Caki2 (cell line): ENCODE measurements around the gene SMG6. TPM values are rescaled to one million over a fixed set of nuclear protein-coding genes. Genes with fewer than 3 reads are reported as not detected.

Experiments used
- DNase-seq: peaks from one replicate; pipeline ENCODE4 v3.0.0-alpha.2; 2015; ENCODE audit warnings: low read depth
- in situ Hi-C: cut with HindIII; loops from 2 replicates; pipeline ENCODE4 v1.10.0; 2016; ENCODE audit warnings: low sequenced_read_pairs, low pct_unique_long_range_greater_than_20kb, mixed read lengths
- total RNA-seq: library from RNA; depleted of rRNA; stranded (reverse); fragments of >200 nt; shearing (Covaris generic); gene quantifications from 2 replicates; pipeline ENCODE4 v1.2.3, GENCODE V29; 2014; ENCODE audit warnings: low replicate concordance

SMG6 gene
- total RNA-seq, 1 experiment from 2014 or later, result 5.8 TPM

DNA sequence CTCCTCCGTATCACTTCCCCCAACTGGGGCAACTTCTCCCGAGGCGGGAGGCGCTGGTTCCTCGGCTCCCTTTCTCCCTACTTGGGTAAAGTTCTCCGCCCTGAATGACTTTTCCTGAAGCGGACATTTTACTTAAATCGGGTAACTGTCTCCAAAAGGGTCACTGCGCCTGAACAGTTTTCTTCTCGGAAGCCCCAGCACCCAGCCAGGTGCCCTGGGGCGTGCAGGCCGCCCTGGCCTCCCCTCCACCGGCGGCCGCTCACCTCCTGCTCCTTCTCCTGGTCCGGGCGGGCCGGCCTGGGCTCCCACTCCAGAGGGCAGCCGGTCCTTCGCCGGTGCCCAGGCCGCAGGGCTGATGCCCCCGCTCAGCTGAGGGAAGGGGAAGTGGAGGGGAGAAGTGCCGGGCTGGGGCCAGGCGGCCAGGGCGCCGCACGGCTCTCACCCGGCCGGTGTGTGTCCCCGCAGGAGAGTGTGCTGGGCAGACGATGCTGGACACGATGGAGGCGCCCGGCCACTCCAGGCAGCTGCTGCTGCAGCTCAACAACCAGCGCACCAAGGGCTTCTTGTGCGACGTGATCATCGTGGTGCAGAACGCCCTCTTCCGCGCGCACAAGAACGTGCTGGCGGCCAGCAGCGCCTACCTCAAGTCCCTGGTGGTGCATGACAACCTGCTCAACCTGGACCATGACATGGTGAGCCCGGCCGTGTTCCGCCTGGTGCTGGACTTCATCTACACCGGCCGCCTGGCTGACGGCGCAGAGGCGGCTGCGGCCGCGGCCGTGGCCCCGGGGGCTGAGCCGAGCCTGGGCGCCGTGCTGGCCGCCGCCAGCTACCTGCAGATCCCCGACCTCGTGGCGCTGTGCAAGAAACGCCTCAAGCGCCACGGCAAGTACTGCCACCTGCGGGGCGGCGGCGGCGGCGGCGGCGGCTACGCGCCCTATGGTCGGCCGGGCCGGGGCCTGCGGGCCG is 247.1 kb downstream of the SMG6 start:
- in situ Hi-C loops, result no loop called here
- no peak for DNase-seq

- no peak for DNase-seq
- in situ Hi-C loops, result no loop called here
Observed at GRCh38 chr17:2055292-2056205, 248.0 kb downstream of the SMG6 start.

GRCh38 chr17:2054512-2055291 is 248.9 kb downstream of the SMG6 start, which contains the start of gene HIC1:
Gene HIC1 (plus strand): TSS chr17:2055103. CDS start chr17:2056691, 1,588 bp downstream.
- peak; percentile 50 for DNase-seq
- in situ Hi-C loops, result no loop called here

GRCh38 chr17:2054262-2054511 is 249.4 kb downstream of the SMG6 start:
- in situ Hi-C loops, result no loop called here

GRCh38 chr17:2053380-2054261 is 250.0 kb downstream of the SMG6 start:
- in situ Hi-C loops, result no loop called here
- DNase-seq, result peak; percentile 43

More at GRCh38 chr17:2054262-2054511, 249.4 kb downstream of the SMG6 start:
- peak; percentile 16 for DNase-seq

- in situ Hi-C loops, result no loop called here
- DNase-seq, result no peak
Observed at GRCh38 chr17:2051933-2052559, 251.5 kb downstream of the SMG6 start.

GRCh38 chr17:2051061-2051932 is 252.3 kb downstream of the SMG6 start:
- DNase-seq, result no peak
- in situ Hi-C loops, result no loop called here

- in situ Hi-C loops, result no loop called here
- peak; percentile 72 for DNase-seq
Observed at GRCh38 chr17:2050300-2051060, 253.1 kb downstream of the SMG6 start.

DNA sequence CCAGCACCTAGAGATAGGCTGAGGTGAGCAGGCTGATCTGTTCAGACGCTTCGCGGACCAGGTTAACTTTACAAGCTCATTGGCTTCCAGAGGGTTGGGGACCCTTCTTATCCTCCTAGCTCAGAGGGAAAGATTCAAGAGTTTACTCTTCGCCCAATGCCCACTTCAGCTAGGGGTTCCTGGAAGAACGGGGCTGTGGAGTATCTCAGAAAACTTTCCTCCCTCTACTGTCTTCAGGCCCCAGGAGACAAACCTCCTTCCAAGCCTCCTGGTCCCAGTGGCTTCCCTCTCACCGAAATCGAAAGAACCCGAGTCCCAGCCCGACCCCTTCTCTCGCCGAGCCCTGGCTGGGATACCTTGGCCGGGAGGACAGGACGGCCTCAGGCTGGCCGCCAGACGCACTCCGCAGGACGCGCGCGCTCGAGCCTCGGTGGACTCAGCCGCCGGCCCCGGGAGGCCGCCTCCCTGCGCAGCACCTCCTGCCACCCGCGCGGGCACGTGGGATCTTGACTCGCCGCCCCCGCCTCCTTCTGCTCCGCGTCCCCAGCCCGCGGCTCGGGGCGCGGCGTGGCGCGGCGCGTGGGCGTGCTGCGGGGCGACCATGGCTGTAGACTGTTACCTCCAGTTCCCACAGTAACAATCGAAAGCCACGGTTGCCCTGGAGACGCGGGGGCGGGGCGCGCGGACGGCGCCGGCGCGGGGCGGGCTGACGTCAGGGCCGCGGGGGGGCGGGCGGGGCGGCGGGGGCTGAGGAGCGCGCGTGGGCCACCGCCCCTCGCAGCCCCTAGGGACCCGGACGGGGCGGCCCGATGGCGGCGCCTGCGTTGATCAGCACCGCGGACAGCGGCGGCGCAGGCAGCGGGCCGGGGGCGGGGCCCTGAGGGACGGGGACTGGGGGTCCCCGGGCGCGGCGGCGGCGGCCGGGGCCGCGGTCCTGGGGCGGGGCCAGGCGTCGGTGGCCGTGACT is 254.0 kb downstream of the SMG6 start:
- in situ Hi-C loops, result no loop called here
- peak; percentile 73 for DNase-seq

GRCh38 chr17:2048805-2049204 is 254.8 kb downstream of the SMG6 start:
- in situ Hi-C loops, result no loop called here
- no peak for DNase-seq

DNA sequence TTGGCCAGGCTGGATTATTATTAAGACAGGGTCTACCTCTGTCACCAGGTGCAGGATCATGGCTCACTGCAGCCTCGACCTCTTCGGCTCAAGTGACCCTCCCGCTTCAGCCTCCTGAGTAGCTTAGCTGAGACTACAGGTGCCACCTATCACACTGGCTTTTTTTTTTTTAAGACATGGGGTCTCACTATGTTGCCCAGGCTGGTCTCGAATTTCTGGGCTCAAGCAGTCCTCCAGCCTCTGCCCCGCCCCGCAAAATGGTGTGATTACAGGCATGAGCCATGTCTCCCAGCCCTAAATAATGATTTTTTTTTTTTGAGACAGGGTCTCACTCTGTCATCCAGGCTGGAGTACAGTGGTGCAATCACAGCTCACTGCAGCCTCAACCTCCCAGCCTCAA is 256.0 kb downstream of the SMG6 start:
- DNase-seq, result no peak
- in situ Hi-C loops, result no loop called here

GRCh38 chr17:2044263-2044894 is 259.2 kb downstream of the SMG6 start:
- in situ Hi-C loops, result no loop called here
- no peak for DNase-seq

DNA sequence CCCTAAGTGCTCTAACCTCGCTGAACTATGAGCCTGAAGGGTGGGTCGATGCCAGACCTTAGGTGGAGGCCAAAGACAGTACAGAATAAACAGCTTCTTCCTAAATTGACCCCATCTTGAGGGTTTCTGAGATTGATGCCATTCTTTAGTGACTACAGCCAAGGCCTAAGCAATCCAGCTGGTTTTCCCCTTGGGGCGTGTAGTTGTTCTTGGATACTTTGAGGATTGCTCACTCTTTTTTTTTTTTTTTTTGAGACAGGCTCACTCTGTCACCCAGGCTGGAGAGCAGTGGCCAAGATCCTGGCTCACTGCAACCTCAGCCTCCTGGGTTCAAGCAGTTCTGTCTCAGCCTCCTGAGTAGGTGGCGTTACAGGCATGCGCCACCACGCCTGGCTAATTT is 259.8 kb downstream of the SMG6 start:
- DNase-seq, result peak; percentile 55
- in situ Hi-C loops, result no loop called here

DNA sequence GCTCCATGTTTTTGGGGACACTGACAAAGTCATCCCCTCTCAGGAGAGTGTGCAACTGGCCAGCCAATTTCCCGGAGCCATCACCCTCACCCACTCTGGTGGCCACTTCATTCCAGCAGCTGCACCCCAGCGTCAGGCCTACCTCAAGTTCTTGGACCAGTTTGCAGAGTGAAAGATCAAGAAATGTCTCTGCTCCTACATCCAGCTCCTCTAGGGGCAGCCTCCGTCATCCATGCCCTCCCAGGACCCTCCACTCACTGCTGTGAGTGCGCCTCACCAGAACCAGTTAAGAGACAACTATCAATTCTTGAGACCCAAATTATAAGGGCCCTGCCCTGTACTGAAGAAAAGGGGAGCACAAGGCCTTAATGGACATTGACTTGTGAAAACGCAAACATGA is 260.7 kb downstream of the SMG6 start:
- in situ Hi-C loops, result no loop called here
- DNase-seq, result no peak
